IPS-NIHi7 (cell line): ENCODE measurements around the gene TOR1AIP2.
"Not testable (repeated sequence)": the region's sequence is repeated elsewhere in the genome, so short reads cannot be mapped to it uniquely, and the experiment has no call there.

Experiments
- DNase-seq: peaks from one replicate; pipeline ENCODE4 v3.0.0; 2012; ENCODE audit warnings: mixed read lengths; ENCODE audit errors: extremely low spot score

The TOR1AIP2 gene

DNA sequence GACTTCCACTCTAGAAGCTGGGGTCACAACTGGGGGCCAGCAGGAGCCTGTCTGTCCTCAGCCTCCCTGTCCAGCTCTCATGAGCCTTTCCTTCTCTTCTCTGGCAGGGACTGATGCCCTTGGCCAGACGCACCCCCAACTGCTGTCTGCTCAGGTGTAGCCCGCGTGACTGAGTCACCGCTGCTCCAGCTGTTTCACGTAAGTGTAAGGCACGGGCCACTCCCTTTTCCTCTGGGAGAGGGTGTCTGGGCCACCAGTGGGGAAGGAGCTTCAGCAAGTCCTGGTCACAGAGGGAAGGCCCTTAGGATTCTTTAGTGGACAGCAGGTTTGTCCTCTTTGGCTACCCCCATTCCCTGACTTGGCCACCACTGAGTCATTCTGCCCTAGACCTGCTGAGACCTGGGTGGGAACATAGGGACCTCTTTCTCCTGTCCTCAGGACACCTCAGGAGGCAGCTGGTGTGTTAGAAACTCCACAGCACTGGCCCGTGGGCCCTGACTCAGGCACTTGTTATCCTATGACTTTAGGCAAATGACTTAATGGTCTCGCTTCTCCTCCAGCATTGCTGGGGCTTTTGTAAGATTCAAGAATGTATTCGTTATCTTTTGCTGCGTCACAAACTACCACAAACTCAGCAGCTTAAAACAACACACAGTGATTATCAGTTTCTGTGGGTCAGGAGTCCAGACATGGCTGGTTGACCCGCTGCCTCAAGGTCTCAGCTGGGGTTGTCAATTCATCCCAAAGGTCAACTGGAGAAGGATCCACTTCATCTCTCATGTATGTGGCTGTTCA, 69.7 kb downstream of the TOR1AIP2 start:
- no peak for DNase-seq

GRCh38 chr1:179807291-179807690, 70.3 kb downstream of the TOR1AIP2 start:
- DNase-seq = no peak

GRCh38 chr1:179806333-179806732, 71.3 kb downstream of the TOR1AIP2 start:
- DNase-seq = no peak

DNA sequence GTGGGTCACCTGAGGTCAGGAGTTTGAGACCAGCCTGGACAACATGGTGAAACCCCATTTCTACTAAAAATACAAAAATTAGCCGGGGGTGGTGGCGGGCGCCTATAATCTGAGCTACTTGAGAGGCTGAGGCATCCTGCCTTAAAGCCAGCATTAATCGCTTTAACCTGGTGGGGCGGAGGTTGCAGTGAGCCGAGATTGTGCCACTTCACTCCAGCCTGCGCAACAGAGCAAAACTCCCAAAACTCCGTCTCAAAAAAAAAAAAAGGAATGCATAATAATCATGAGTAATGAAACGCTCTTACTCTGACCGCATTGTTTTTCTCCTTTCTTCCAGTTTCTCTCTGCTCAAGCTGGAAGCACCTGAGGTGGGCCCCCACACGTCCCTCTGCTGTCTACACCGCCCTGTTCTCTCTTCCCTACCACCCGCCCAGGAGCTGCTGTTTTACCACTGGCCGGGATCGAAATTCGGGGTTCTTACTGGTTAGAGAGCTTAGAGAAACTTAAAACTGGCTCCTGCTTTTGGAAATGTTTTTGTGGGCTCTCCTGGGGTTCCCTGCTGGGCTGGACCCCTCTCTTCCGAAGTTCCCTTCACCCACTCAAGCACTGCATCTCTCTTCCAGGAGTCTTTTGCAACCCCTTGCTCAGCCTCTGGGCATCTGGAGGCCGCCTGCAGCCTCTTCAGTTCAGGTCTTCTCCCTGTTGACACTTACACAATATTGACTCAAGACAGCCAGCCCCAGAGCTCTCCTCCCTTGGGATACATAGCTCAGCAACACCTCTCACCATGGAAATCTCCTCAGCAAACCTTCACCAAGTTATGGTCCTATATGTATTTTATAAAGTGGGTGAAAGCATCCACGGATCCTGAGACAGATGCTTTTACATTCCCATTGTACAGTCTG, 72.1 kb downstream of the TOR1AIP2 start:
- no peak for DNase-seq

- DNase-seq = not testable (repeated sequence)
Measured at GRCh38 chr1:179804417-179804816, 73.2 kb downstream of the TOR1AIP2 start.

DNA sequence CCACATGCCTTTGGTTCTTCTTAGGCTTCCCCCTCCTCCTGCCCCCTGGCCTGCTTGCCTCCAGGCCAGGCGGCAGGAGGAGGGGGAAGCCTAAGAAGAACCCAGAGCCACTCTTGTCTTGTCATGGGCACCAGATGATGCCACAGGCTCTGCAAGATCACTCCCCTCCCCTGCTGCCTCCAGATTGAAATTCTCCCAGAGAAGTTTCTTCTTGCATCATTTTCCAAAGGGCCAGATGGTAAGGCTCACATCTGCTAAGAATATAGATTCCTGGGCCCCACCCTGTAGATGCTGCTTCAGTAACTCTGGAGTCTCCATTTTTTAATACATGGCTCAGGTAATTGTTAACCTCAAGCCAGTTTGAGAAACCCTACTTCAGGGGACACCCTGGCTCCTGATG, 73.7 kb downstream of the TOR1AIP2 start:
- DNase-seq = no peak

DNA sequence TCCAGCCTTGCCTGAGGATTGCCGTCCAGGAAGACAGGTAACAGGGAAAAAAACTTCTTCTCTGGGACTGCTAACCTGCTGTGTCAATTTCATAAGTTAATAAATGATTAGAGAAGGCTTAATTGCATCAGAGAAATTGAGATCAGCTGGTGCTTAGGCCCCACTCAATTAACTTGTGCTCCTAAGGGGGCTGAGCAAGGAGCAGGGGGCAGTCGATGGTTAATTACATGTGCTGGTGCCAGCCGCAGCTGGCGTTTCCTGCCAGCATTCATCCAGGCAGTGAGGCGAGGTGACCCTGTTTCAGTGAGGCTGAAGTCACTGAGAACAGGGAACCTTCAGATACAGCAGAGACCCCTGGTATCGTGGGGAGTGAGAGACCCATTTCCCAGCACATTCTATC, 74.5 kb downstream of the TOR1AIP2 start:
- DNase-seq = no peak

- no peak for DNase-seq
Measured at GRCh38 chr1:179800481-179800880, 77.1 kb downstream of the TOR1AIP2 start.

DNA sequence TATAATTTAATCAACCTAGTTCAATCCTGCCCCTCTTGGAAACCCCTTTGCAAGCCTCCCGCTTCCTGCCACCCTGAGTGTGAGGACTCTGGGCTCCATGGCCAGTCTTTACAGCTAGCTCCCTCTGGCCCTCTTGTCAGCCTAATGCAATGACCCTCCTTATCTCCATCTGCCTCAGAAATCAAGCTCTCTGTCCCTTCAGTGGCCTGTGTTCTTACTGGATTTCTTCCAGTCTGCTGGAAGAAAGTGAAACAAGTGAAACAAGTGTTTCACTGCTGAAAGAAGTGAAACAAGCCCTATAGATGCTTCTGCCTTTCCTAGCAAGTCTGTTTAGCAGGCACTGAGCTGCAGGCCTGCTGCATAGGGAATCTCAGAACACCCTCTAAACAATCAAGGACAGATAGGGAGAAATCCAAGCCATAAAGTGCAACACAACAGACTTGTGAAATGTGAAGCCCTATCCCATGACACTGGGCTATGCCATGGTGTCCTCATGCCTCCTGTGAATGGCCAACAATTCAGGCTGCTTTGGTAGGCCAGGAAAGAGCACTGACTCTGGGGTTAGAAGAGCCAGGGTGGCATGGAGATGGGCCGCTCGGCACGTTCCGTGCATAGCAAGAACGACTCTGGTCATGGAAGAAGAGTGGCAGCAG, 78.6 kb downstream of the TOR1AIP2 start:
- no peak for DNase-seq

- no peak for DNase-seq
Measured at GRCh38 chr1:179798213-179798863, 79.3 kb downstream of the TOR1AIP2 start.

DNA sequence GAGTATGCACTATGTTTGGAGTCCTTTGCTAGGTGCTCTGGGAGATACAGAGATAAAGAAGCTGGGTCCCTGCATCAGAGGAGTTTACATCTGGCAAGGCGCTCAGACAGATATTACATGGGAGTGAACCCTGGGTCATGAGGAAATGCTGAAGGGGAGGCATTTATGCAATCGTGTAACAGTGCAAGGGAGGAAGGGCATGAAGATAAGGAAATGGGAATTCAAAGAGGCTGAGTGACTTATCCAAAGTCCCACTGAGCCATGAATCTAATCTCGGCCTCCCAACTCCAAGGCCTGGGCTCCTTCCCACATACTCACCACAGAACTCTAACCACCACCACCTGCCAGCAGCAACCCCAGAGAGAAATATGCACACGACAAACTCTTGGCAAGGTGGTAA, 82.9 kb downstream of the TOR1AIP2 start:
- no peak for DNase-seq

DNA sequence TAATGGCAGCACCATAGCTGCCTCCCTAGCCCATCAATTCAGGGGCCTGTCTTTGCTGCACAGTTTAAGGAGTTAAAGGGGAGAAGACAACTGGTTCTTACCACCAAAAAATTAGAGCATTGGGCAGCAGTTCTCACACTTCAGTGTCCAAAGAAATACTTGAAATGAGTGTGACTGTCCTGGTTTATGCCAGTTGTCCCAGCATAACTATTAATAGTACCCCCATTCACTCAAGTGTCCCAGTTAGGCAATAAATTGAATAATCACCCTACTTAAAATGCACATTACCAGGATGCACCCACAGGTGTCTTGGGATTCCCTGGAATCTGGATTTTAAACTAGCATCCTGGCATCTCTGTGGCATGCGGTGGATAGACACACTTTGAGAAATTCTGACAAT, 83.5 kb downstream of the TOR1AIP2 start:
- no peak for DNase-seq

GRCh38 chr1:179793281-179793680, 84.3 kb downstream of the TOR1AIP2 start:
- no peak for DNase-seq
